Neural progenitor cell (in vitro differentiated cells): ENCODE data around the gene TCHP. TPM values are rescaled to one million over a fixed set of nuclear protein-coding genes. Genes with fewer than 3 reads are reported as not detected.
"Not testable (repeated sequence)": the region's sequence is repeated elsewhere in the genome, so short reads cannot be mapped to it uniquely, and the experiment has no call there.

Source experiments
- DNase-seq: peaks from one replicate; pipeline ENCODE4 v3.0.0-alpha.2; 2016; ENCODE audit warnings: low spot score
- H2AFZ ChIP-seq: fragments of 200-600 bp; sonication (generic); replicated peaks from 2 replicates; pipeline ENCODE4 v1.6.1; 2016; ENCODE audit warnings: antibody characterized with exemption
- H3F3A ChIP-seq: fragments of 200-600 bp; sonication (generic); 2 replicates; pipeline ENCODE4 v1.6.1; 2016; ENCODE audit warnings: antibody characterized with exemption, low read depth
- H3K27ac ChIP-seq: fragments of 200-600 bp; sonication (generic); 2 replicates; pipeline ENCODE4 v1.5.1; 2016; ENCODE audit warnings: mild to moderate bottlenecking
- H3K27me3 ChIP-seq: fragments of 200-600 bp; sonication (generic); 2 replicates; pipeline ENCODE4 v1.6.1; 2016; ENCODE audit warnings: mild to moderate bottlenecking, moderate library complexity
- H3K36me3 ChIP-seq: fragments of 200-600 bp; sonication (generic); 2 replicates; pipeline ENCODE4 v1.5.1; 2016
- H3K4me1 ChIP-seq: fragments of 200-600 bp; sonication (generic); 2 replicates; pipeline ENCODE4 v1.6.1; 2016; ENCODE audit warnings: mixed run types
- H3K4me2 ChIP-seq: fragments of 200-600 bp; sonication (generic); 2 replicates; pipeline ENCODE4 v1.6.1; 2016
- H3K4me3 ChIP-seq: fragments of 200-600 bp; sonication (generic); 2 replicates; pipeline ENCODE4 v1.5.1; 2016
- H3K79me2 ChIP-seq: fragments of 200-600 bp; sonication (generic); 2 replicates; pipeline ENCODE4 v1.6.1; 2016; ENCODE audit warnings: low read depth
- H3K9ac ChIP-seq: fragments of 200-600 bp; sonication (generic); 2 replicates; pipeline ENCODE4 v1.6.1; 2016
- H3K9me3 ChIP-seq: fragments of 200-600 bp; sonication (generic); 2 replicates; pipeline ENCODE4 v1.5.1; 2016; ENCODE audit warnings: low read depth
- H4K20me1 ChIP-seq: fragments of 200-600 bp; sonication (generic); 2 replicates; pipeline ENCODE4 v1.6.1; 2016; ENCODE audit warnings: low read depth
- H3K27ac Mint-ChIP-seq: 3 replicates; pipeline ENCODE4 v1.8.0; 2021; ENCODE audit warnings: mixed read lengths
- H3K27me3 Mint-ChIP-seq: 2 replicates; pipeline ENCODE4 v1.8.0; 2022; ENCODE audit warnings: low read depth, mild to moderate bottlenecking, inconsistent platforms, moderate library complexity, mixed read lengths; ENCODE audit not compliant: insufficient read depth
- H3K36me3 Mint-ChIP-seq: 3 replicates; pipeline ENCODE4 v1.8.0; 2021; ENCODE audit warnings: mixed read lengths
- H3K4me1 Mint-ChIP-seq: 3 replicates; pipeline ENCODE4 v1.8.0; 2021; ENCODE audit warnings: mixed read lengths
- H3K4me3 Mint-ChIP-seq: 3 replicates; pipeline ENCODE4 v1.8.0; 2021; ENCODE audit warnings: mild to moderate bottlenecking, moderate library complexity, mixed read lengths
- H3K9me3 Mint-ChIP-seq: 3 replicates; pipeline ENCODE4 v1.8.0; 2020; ENCODE audit warnings: mixed read lengths
- CTCF ChIP-seq: fragments of 200-600 bp; sonication (generic); IDR thresholded peaks from 2 replicates; pipeline ENCODE4 v1.5.1; 2017; ENCODE audit warnings: antibody characterized with exemption, mild to moderate bottlenecking
- EZH2 ChIP-seq: fragments of 200-600 bp; sonication (generic); IDR thresholded peaks from 2 replicates; pipeline ENCODE4 v1.6.1; 2017; ENCODE audit warnings: antibody characterized with exemption, mild to moderate bottlenecking, moderate library complexity
- EZH2phosphoT487 ChIP-seq: fragments of 200-600 bp; sonication (generic); IDR thresholded peaks from 2 replicates; pipeline ENCODE4 v1.6.1; 2017; ENCODE audit warnings: antibody characterized with exemption
- total RNA-seq: library from RNA; depleted of rRNA; stranded (reverse); fragments of >200 nt; gene quantifications from 2 replicates; pipeline ENCODE4 v1.2.3, GENCODE V29; 2015; ENCODE audit warnings: low replicate concordance

Gene TCHP
- total RNA-seq = 15.2 and 20.0 TPM in 2 replicates

- Histone ChIP-seq H3K4me1 (peaks cover 11% of the 10 kb centered on the region), H3K36me3 (no peaks in the 10 kb centered on the region), H3K4me3 (peak within 1 kb of the TSS; percentile 79), H3K9me3 (no peaks in the 10 kb centered on the region), H3K9ac (peak within 1 kb of the TSS; percentile 58), H3F3A (peaks cover 36% of the 10 kb centered on the region), H3K27ac (no peak within 1 kb of the TSS), H2AFZ (peak within 1 kb of the TSS; percentile 98), H3K4me2 (peak within 1 kb of the TSS; percentile 99), H4K20me1 (peaks cover 3% of the 10 kb centered on the region), H3K27me3 (peaks cover 10% of the 10 kb centered on the region), H3K79me2 (peaks cover 21% of the 10 kb centered on the region)
- Mint-ChIP-seq H3K27me3 (peaks cover 6% of the 10 kb centered on the region), H3K4me1 (peaks cover 16% of the 10 kb centered on the region), H3K36me3 (peaks cover 10% of the 10 kb centered on the region), H3K4me3 (peak within 1 kb of the TSS; percentile 96), H3K27ac (peak within 1 kb of the TSS; percentile 94), H3K9me3 (no peaks in the 10 kb centered on the region)
- TF ChIP-seq CTCF = no peak
- no peak for TF ChIP-seq EZH2phosphoT487
- peak; percentile 68 for TF ChIP-seq EZH2
- DNase-seq = peak; percentile 88
Measured at GRCh38 chr12:109899783-109900751, at the start of gene TCHP. TSS of gene TCHP (plus strand) at chr12:109900274. CDS start at chr12:109903027, 2,753 bp downstream.

GRCh38 chr12:109850518-109850917 is 49.6 kb upstream of the TCHP start:
- not testable (repeated sequence) for H3K9me3 Mint-ChIP-seq, H3K4me2 ChIP-seq, H3K4me1 ChIP-seq, H3K27me3 ChIP-seq, H3K4me3 Mint-ChIP-seq, H2AFZ ChIP-seq, H3K36me3 Mint-ChIP-seq, DNase-seq, H3K79me2 ChIP-seq, H3K4me3 ChIP-seq, H3K9me3 ChIP-seq, H3K9ac ChIP-seq, H3K27me3 Mint-ChIP-seq, H3K27ac ChIP-seq, H4K20me1 ChIP-seq, H3K36me3 ChIP-seq, H3K4me1 Mint-ChIP-seq, H3K27ac Mint-ChIP-seq, H3F3A ChIP-seq

- H3K9me3 ChIP-seq = no peaks in the 10 kb centered on the region
- Mint-ChIP-seq H3K9me3 (no peaks in the 10 kb centered on the region), H3K27ac (no peak overlapping the region), H3K4me1 (no peaks in the 10 kb centered on the region), H3K27me3 (peaks cover 2% of the 10 kb centered on the region), H3K36me3 (peaks cover 3% of the 10 kb centered on the region), H3K4me3 (no peak overlapping the region)
- H3K4me1 ChIP-seq = no peaks in the 10 kb centered on the region
- H3K9ac ChIP-seq = no peak overlapping the region
- H3K36me3 ChIP-seq = no peaks in the 10 kb centered on the region
- H4K20me1 ChIP-seq = no peaks in the 10 kb centered on the region
- no peak overlapping the region for H3K4me3 ChIP-seq
- no peaks in the 10 kb centered on the region for H3F3A ChIP-seq
- TF ChIP-seq EZH2phosphoT487 (no peak), CTCF (no peak), EZH2 (no peak)
- no peaks in the 10 kb centered on the region for H3K79me2 ChIP-seq
- H3K27me3 ChIP-seq = no peaks in the 10 kb centered on the region
- no peak overlapping the region for H2AFZ ChIP-seq
- DNase-seq = no peak
- H3K4me2 ChIP-seq = no peak overlapping the region
- no peak overlapping the region for H3K27ac ChIP-seq
Measured at GRCh38 chr12:109855377-109855776, 44.7 kb upstream of the TCHP start.

GRCh38 chr12:109857715-109858114 is 42.4 kb upstream of the TCHP start:
- Mint-ChIP-seq H3K36me3 (peaks cover 3% of the 10 kb centered on the region), H3K27ac (peak overlapping the region; percentile 15), H3K4me3 (no peak overlapping the region), H3K27me3 (peaks cover 2% of the 10 kb centered on the region), H3K4me1 (peaks cover 6% of the 10 kb centered on the region), H3K9me3 (no peaks in the 10 kb centered on the region)
- H3K36me3 ChIP-seq = no peaks in the 10 kb centered on the region
- DNase-seq = no peak
- no peak overlapping the region for H3K9ac ChIP-seq
- no peaks in the 10 kb centered on the region for H3K79me2 ChIP-seq
- H2AFZ ChIP-seq = no peak overlapping the region
- no peaks in the 10 kb centered on the region for H3K4me1 ChIP-seq
- H3K4me3 ChIP-seq = no peak overlapping the region
- no peaks in the 10 kb centered on the region for H4K20me1 ChIP-seq
- no peak overlapping the region for H3K27ac ChIP-seq
- H3K4me2 ChIP-seq = no peak overlapping the region
- no peaks in the 10 kb centered on the region for H3K9me3 ChIP-seq
- no peaks in the 10 kb centered on the region for H3K27me3 ChIP-seq
- TF ChIP-seq CTCF (no peak), EZH2 (no peak), EZH2phosphoT487 (no peak)
- no peaks in the 10 kb centered on the region for H3F3A ChIP-seq
